Heart left ventricle (tissue), 13 donors: ENCODE measurements around the gene GGT6.

Experiments
- POLR2A ChIP-seq, 2 donors: fragments of 450-650 bp; IDR thresholded peaks; one replicate each; pipeline ENCODE4 v1.6.1; 2017; ENCODE audit warnings: antibody characterized with exemption in 2 of 2, mild to moderate bottlenecking in 2 of 2, moderate library complexity in 2 of 2
- TF ChIP-seq, protein P1 (sequence below), 12 donors: fragments of 200-600 bp; sonication (generic) in 4 of 12; IDR thresholded peaks; one replicate each; pipeline versions ENCODE4 v1.5.0 to v1.8.0; 2018 to 2022; ENCODE audit warnings: antibody characterized with exemption in 12 of 12, mild to moderate bottlenecking in 5 of 12
- donor health status: ischemic (EF 13 %, LVEDD 7.1; RV severe dilation, severe dysfunction).
- donor health status: DM: no; HTN: yes; CAD: no.
- donor health status: DM: no; HTN: no; CAD: no.
- donor health status: ischemic (EF 25% LVEDD 6.9; RV normal size, moderate dysfunction).
- donor health status: ischemic (EF 25% LVEDD 5.7; RV mildly dilated, moderate dysfunction).
- donor health status: ischemic (EF 35%, LVEDD 5.7; RV mildly dilated, moderate dysfunction).
- donor health status: nonischemic (EF 11% LVEDD 7.7; RV severe dilation, severe dysfunction).
- donor health status: DM: yes; HTN: yes; CAD: no.
- donor health status: PGD.
- donor health status: ischemic (EF 29% LVEDD 5.4; RV normal size, mild dysfunction).
- donor health status: nonischemic (EF 23%, LVEDD 6.1; RV moderate dilation, normal function).

GRCh38 chr17:4557626-4558346, 2.6 kb downstream of the GGT6 start:
- TF ChIP-seq, protein P1, sequence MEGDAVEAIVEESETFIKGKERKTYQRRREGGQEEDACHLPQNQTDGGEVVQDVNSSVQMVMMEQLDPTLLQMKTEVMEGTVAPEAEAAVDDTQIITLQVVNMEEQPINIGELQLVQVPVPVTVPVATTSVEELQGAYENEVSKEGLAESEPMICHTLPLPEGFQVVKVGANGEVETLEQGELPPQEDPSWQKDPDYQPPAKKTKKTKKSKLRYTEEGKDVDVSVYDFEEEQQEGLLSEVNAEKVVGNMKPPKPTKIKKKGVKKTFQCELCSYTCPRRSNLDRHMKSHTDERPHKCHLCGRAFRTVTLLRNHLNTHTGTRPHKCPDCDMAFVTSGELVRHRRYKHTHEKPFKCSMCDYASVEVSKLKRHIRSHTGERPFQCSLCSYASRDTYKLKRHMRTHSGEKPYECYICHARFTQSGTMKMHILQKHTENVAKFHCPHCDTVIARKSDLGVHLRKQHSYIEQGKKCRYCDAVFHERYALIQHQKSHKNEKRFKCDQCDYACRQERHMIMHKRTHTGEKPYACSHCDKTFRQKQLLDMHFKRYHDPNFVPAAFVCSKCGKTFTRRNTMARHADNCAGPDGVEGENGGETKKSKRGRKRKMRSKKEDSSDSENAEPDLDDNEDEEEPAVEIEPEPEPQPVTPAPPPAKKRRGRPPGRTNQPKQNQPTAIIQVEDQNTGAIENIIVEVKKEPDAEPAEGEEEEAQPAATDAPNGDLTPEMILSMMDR (IDR thresholded peaks at IDR 0.05), result no peak
- TF ChIP-seq POLR2A (IDR thresholded peaks at IDR 0.05), result no peak
